Measurements from ENCODE around the gene DMTF1. TPM values are rescaled to one million over a fixed set of nuclear protein-coding genes. Genes with fewer than 3 reads are reported as not detected.

DMTF1 gene
- total and polyA plus RNA-seq, 9 of the 15 experiments (the other 6 are each of a cell fraction or from before 2014, with no cell fraction given), result 25.7 to 208 (median 74.7) TPM

- TF ChIP-seq, protein P1, sequence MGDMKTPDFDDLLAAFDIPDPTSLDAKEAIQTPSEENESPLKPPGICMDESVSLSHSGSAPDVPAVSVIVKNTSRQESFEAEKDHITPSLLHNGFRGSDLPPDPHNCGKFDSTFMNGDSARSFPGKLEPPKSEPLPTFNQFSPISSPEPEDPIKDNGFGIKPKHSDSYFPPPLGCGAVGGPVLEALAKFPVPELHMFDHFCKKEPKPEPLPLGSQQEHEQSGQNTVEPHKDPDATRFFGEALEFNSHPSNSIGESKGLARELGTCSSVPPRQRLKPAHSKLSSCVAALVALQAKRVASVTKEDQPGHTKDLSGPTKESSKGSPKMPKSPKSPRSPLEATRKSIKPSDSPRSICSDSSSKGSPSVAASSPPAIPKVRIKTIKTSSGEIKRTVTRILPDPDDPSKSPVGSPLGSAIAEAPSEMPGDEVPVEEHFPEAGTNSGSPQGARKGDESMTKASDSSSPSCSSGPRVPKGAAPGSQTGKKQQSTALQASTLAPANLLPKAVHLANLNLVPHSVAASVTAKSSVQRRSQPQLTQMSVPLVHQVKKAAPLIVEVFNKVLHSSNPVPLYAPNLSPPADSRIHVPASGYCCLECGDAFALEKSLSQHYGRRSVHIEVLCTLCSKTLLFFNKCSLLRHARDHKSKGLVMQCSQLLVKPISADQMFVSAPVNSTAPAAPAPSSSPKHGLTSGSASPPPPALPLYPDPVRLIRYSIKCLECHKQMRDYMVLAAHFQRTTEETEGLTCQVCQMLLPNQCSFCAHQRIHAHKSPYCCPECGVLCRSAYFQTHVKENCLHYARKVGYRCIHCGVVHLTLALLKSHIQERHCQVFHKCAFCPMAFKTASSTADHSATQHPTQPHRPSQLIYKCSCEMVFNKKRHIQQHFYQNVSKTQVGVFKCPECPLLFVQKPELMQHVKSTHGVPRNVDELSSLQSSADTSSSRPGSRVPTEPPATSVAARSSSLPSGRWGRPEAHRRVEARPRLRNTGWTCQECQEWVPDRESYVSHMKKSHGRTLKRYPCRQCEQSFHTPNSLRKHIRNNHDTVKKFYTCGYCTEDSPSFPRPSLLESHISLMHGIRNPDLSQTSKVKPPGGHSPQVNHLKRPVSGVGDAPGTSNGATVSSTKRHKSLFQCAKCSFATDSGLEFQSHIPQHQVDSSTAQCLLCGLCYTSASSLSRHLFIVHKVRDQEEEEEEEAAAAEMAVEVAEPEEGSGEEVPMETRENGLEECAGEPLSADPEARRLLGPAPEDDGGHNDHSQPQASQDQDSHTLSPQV (IDR thresholded peaks at IDR 0.05), result 0 out of 2 replicates have a peak, but pooled peaks have one; percentile 45
- TF ChIP-seq DMBX1 (CRISPR knock-in tag; IDR thresholded peaks at IDR 0.05; ENCODE audit: borderline replicate concordance) (peak; percentile 22; the same call in 1 of the 2 replicates), PTTG1 (tag; IDR thresholded peaks at IDR 0.05; ENCODE audit: low read depth) (no peak), HOXB6 (CRISPR knock-in tag; IDR thresholded peaks at IDR 0.05; ENCODE audit: borderline replicate concordance) (no peak)
Measured at GRCh38 chr7:87129332-87129731, 22.9 kb upstream of the DMTF1 start (continued).

DNA sequence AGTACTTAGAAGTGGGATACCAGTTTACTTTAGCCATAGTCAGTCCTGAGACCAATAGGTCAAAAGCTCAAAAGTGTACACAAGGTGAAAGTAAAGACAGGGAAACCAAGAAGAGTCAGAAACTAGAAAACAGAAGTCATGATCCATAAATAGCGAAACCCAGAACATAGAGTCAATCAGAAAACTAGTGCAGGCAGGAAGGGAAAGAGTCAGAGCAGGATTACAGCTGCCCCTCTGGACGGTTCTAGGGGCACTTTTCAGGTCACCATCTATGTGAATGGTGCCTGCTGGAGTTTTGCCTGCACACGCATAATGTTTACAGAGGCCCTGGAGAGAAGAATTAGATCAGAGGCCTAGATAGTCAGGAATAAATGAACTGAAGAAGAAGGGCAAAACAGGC, 22.4 kb upstream of the DMTF1 start:
- no peak for DNase-seq (ENCODE audit: extremely low read depth in 1 of 4, low spot score in 3 of 4)
- Histone ChIP-seq H3K9me3 (replicated peaks; ENCODE audit: control insufficient read depth, insufficient read depth, low read depth, low read length) (no peaks in the 10 kb centered on the region), H3K27me3 (ENCODE audit: control insufficient read depth in 2 of 2, insufficient read depth in 2 of 2, low read length in 2 of 2) (no peaks in the 10 kb centered on the region), H3K4me1 (replicated peaks in 1 of 2; ENCODE audit: control insufficient read depth in 2 of 2, insufficient read depth in 2 of 2, low read length in 2 of 2) (peaks cover 0 to 17% of the 10 kb centered on the region in 2 experiments; a peak in 4 of 5 replicates), H3K27ac (ENCODE audit: extremely low read depth, low read depth, low read length) (peak overlapping the region; percentile 38; the same call in 2 of the 3 replicates), H2AFZ (ENCODE audit: low read depth, low read length) (peak overlapping the region; percentile 96), H3K4me2 (ENCODE audit: insufficient read depth, low read length) (0 out of 2 replicates have a peak overlapping the region, but pooled peaks have one; percentile 68), H3K4me3 (no peak overlapping the region), H3K36me3 (ENCODE audit: control insufficient read depth, insufficient read depth, low read length) (no peaks in the 10 kb centered on the region), H4K20me1 (replicated peaks; ENCODE audit: control insufficient read depth, insufficient read depth, low read length) (no peaks in the 10 kb centered on the region), H3K9me1 (ENCODE audit: control insufficient read depth, insufficient read depth, low read length) (no peaks in the 10 kb centered on the region), H3K9ac (ENCODE audit: insufficient read depth in 1 of 2, low read depth in 2 of 2, low read length in 2 of 2) (peak overlapping the region in 1 of 2 experiments; percentile 45; a peak in 3 of 4 replicates), H3K79me2 (ENCODE audit: control insufficient read depth, insufficient read depth, low read length) (no peaks in the 10 kb centered on the region)
- intact Hi-C loops (cut with micrococcal nuclease) (no loop called here), in situ Hi-C loops (cut with MboI) (no loop called here)
- CTCF ChIA-PET (ENCODE audit: low intra/inter-chr PET ratio), result no interaction called here
- FAIRE-seq, result no peak
- TF ChIP-seq ARID2 (IDR thresholded peaks at IDR 0.05), result no peak
- peak; percentile 68; the same call in 1 of the 2 replicates for TF ChIP-seq MEF2A (IDR thresholded peaks at IDR 0.05; ENCODE audit: control insufficient read depth, low read depth, low read length)
- peak; percentile 49; the same call in 1 of the 2 replicates for TF ChIP-seq HMBOX1 (IDR thresholded peaks at IDR 0.05)
- no TSS peak for BruUV-seq (replicated peaks)
- POLR2A ChIA-PET, result interaction anchor here (0.8 to 1.4 kb wide), 3 partner anchors 9 to 24 kb away, joined by 3 to 5 read pairs (median 3); no protein-coding TSS in a partner anchor
- peak; percentile 61 for ATAC-seq
- 38% methylated on average over 3 of the region's 3 CpGs for WGBS (ENCODE audit: insufficient coverage, low coverage, missing lambda C conversion rate)

Measured in K562 (cell line).